Dendritic cell treated with granulocyte-macrophage colony-stimulating factor and Interleukin-4, amounts not matched to agents 40 ng/mL and 50 ng/mL, for 4 days (primary cell): Measurements from ENCODE around the gene AKAP13.
"Not testable (repeated sequence)": the region's sequence is repeated elsewhere in the genome, so short reads cannot be mapped to it uniquely, and the experiment has no call there.

Experiments
- H3K27ac Mint-ChIP-seq: one replicate; pipeline ENCODE4 v1.8.0; 2022; ENCODE audit warnings: mild to moderate bottlenecking, mixed read lengths
- H3K27me3 Mint-ChIP-seq: one replicate; pipeline ENCODE4 v1.8.0; 2022; ENCODE audit warnings: mild to moderate bottlenecking, mixed read lengths
- H3K36me3 Mint-ChIP-seq: one replicate; pipeline ENCODE4 v1.8.0; 2022; ENCODE audit warnings: low read depth, mixed read lengths
- H3K4me1 Mint-ChIP-seq: one replicate; pipeline ENCODE4 v1.8.0; 2022; ENCODE audit warnings: low read depth, mixed read lengths
- H3K4me3 Mint-ChIP-seq: one replicate; pipeline ENCODE4 v1.8.0; 2022; ENCODE audit warnings: mild to moderate bottlenecking, moderate library complexity, mixed read lengths
- H3K9me3 Mint-ChIP-seq: one replicate; pipeline ENCODE4 v1.8.0; 2022; ENCODE audit warnings: mixed read lengths
- intact Hi-C: fragments of 100-400 bp; cut with micrococcal nuclease; formaldehyde crosslinking; loops from one replicate; pipeline ENCODE4 v1.15.0; 2022

Gene AKAP13

GRCh38 chr15:85661859-85662258 lies 281.5 kb downstream of the AKAP13 start:
- H3K4me3 Mint-ChIP-seq, result no peak overlapping the region
- no peaks in the 10 kb centered on the region for H3K9me3 Mint-ChIP-seq
- H3K27me3 Mint-ChIP-seq, result no peaks in the 10 kb centered on the region
- H3K36me3 Mint-ChIP-seq, result peaks cover 89% of the 10 kb centered on the region
- intact Hi-C loops, result no loop called here
- peaks cover 28% of the 10 kb centered on the region for H3K4me1 Mint-ChIP-seq
- H3K27ac Mint-ChIP-seq, result peak overlapping the region; percentile 46

GRCh38 chr15:85665677-85666076 lies 285.3 kb downstream of the AKAP13 start:
- intact Hi-C loops, H3K4me3 Mint-ChIP-seq, H3K27me3 Mint-ChIP-seq, H3K9me3 Mint-ChIP-seq, H3K27ac Mint-ChIP-seq: not testable (repeated sequence)
- Mint-ChIP-seq H3K4me1 (peaks cover 28% of the 10 kb centered on the region), H3K36me3 (peaks cover 80% of the 10 kb centered on the region)

- H3K4me3 Mint-ChIP-seq, result no peak overlapping the region
- intact Hi-C loops, result no loop called here
Measured at GRCh38 chr15:85667491-85668424, 287.4 kb downstream of the AKAP13 start.

GRCh38 chr15:85671156-85671555 lies 290.8 kb downstream of the AKAP13 start:
- H3K27me3 Mint-ChIP-seq, result no peaks in the 10 kb centered on the region
- intact Hi-C loops, result no loop called here
- no peak overlapping the region for H3K4me3 Mint-ChIP-seq
- peaks cover 19% of the 10 kb centered on the region for H3K4me1 Mint-ChIP-seq
- peak overlapping the region; percentile 53 for H3K27ac Mint-ChIP-seq
- H3K36me3 Mint-ChIP-seq, result peaks cover 84% of the 10 kb centered on the region
- no peaks in the 10 kb centered on the region for H3K9me3 Mint-ChIP-seq

More at GRCh38 chr15:85667491-85668424, 287.4 kb downstream of the AKAP13 start:
- H3K4me1 Mint-ChIP-seq, result peaks cover 19% of the 10 kb centered on the region
- peaks cover 81% of the 10 kb centered on the region for H3K36me3 Mint-ChIP-seq
- H3K27ac Mint-ChIP-seq, result peak overlapping the region; percentile 81
- H3K9me3 Mint-ChIP-seq, result no peaks in the 10 kb centered on the region
- H3K27me3 Mint-ChIP-seq, result no peaks in the 10 kb centered on the region

GRCh38 chr15:85672332-85673084 lies 292.1 kb downstream of the AKAP13 start:
- Mint-ChIP-seq H3K36me3 (peaks cover 90% of the 10 kb centered on the region), H3K9me3 (no peaks in the 10 kb centered on the region), H3K27ac (no peak overlapping the region), H3K4me3 (no peak overlapping the region), H3K4me1 (peaks cover 7% of the 10 kb centered on the region), H3K27me3 (no peaks in the 10 kb centered on the region)
- intact Hi-C loops, result no loop called here

- Mint-ChIP-seq H3K9me3 (no peaks in the 10 kb centered on the region), H3K36me3 (peaks cover 92% of the 10 kb centered on the region), H3K4me1 (peaks cover 1% of the 10 kb centered on the region), H3K27me3 (no peaks in the 10 kb centered on the region), H3K4me3 (no peak overlapping the region), H3K27ac (peak overlapping the region; percentile 38)
- intact Hi-C loops, result no loop called here
Measured at GRCh38 chr15:85673326-85673725, 292.9 kb downstream of the AKAP13 start.

GRCh38 chr15:85676342-85677098 lies 296.1 kb downstream of the AKAP13 start:
- no peak overlapping the region for H3K4me3 Mint-ChIP-seq
- H3K4me1 Mint-ChIP-seq, result peaks cover 4% of the 10 kb centered on the region
- no peaks in the 10 kb centered on the region for H3K27me3 Mint-ChIP-seq
- peaks cover 68% of the 10 kb centered on the region for H3K36me3 Mint-ChIP-seq
- H3K27ac Mint-ChIP-seq, result peak overlapping the region; percentile 0
- no peaks in the 10 kb centered on the region for H3K9me3 Mint-ChIP-seq
- intact Hi-C loops, result no loop called here

GRCh38 chr15:85679231-85679630 lies 298.8 kb downstream of the AKAP13 start:
- Mint-ChIP-seq H3K4me1 (peaks cover 4% of the 10 kb centered on the region), H3K4me3 (no peak overlapping the region), H3K9me3 (no peaks in the 10 kb centered on the region), H3K27ac (peak overlapping the region; percentile 56), H3K27me3 (no peaks in the 10 kb centered on the region), H3K36me3 (peaks cover 61% of the 10 kb centered on the region)
- intact Hi-C loops, result no loop called here

GRCh38 chr15:85681386-85681785 lies 301.0 kb downstream of the AKAP13 start:
- Mint-ChIP-seq H3K27me3 (no peaks in the 10 kb centered on the region), H3K4me3 (no peak overlapping the region), H3K4me1 (peaks cover 4% of the 10 kb centered on the region), H3K9me3 (no peaks in the 10 kb centered on the region), H3K36me3 (peaks cover 61% of the 10 kb centered on the region), H3K27ac (no peak overlapping the region)
- intact Hi-C loops, result no loop called here

- intact Hi-C loops, result no loop called here
- Mint-ChIP-seq H3K27ac (no peak overlapping the region), H3K4me1 (peaks cover 9% of the 10 kb centered on the region), H3K4me3 (no peak overlapping the region), H3K36me3 (peaks cover 58% of the 10 kb centered on the region), H3K27me3 (no peaks in the 10 kb centered on the region), H3K9me3 (no peaks in the 10 kb centered on the region)
Measured at GRCh38 chr15:85684174-85684710, 303.8 kb downstream of the AKAP13 start.

- H3K4me1 Mint-ChIP-seq, result peaks cover 18% of the 10 kb centered on the region
- no peak overlapping the region for H3K4me3 Mint-ChIP-seq
- no peaks in the 10 kb centered on the region for H3K9me3 Mint-ChIP-seq
- intact Hi-C loops, result no loop called here
- H3K27me3 Mint-ChIP-seq, result no peaks in the 10 kb centered on the region
- peaks cover 66% of the 10 kb centered on the region for H3K36me3 Mint-ChIP-seq
- H3K27ac Mint-ChIP-seq, result no peak overlapping the region
Measured at GRCh38 chr15:85685356-85685755, 305.0 kb downstream of the AKAP13 start.

- intact Hi-C loops, result no loop called here
- Mint-ChIP-seq H3K36me3 (peaks cover 74% of the 10 kb centered on the region), H3K4me3 (no peak overlapping the region)
Measured at GRCh38 chr15:85687329-85687728, 306.9 kb downstream of the AKAP13 start.

GRCh38 chr15:85688711-85689110 lies 308.3 kb downstream of the AKAP13 start:
- H3K4me1 Mint-ChIP-seq, result peaks cover 47% of the 10 kb centered on the region
- intact Hi-C loops, result no loop called here
- no peaks in the 10 kb centered on the region for H3K27me3 Mint-ChIP-seq
- peak overlapping the region; percentile 97 for H3K27ac Mint-ChIP-seq
- peaks cover 64% of the 10 kb centered on the region for H3K36me3 Mint-ChIP-seq
- H3K9me3 Mint-ChIP-seq, result no peaks in the 10 kb centered on the region
- no peak overlapping the region for H3K4me3 Mint-ChIP-seq

More at GRCh38 chr15:85687329-85687728, 306.9 kb downstream of the AKAP13 start:
- Mint-ChIP-seq H3K27me3 (no peaks in the 10 kb centered on the region), H3K27ac (peak overlapping the region; percentile 46), H3K9me3 (no peaks in the 10 kb centered on the region), H3K4me1 (peaks cover 35% of the 10 kb centered on the region)
